ENCODE results near the gene TMEM43.

DNA sequence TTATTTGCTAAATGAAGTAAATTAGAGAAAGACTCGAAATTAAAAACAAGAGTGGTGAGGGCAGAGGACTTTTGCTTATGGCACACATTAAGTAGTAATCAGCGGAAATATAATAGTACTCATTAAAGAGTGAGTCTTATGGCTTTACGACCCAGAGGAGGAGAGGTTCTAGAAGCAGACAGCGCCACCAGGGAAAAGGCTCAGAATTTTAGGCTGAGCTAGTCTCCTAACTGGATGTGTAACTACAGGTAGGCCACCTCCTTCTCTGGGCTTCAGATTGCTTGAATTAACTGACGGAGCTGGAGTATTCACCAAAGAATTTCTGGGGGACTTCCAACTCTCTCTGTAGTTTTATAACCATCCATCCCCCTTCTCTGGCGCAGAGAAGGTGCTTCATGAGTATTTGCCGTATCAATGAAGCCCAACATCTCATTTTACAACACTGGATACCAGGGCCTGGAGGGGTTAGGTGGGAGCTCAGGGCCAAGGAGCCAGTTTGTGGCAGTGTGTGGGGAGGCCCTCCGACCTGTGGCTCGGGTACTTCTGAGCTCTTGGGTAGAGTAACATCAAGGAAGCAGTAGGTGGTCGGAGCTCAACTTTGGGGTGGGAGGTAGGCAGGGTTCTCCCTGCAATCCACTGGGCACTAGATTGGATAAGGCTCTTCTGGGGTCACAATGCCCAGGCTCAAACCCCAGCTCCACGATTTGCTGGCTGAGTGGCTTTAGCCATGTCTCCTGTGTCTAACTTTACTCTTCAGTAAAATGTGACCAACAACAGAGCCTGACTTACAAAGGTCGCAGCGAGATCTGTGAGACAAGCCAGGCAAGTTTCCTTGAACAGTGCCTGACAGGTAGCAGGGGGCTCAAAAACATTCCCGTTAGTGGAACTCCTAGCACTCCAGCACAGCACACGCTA, 1.3 kb upstream of the TMEM43 start:
- no peak for TF ChIP-seq ZNF114 (tag by site-specific recombination; IDR thresholded peaks at IDR 0.05)
- TF ChIP-seq GLI2 (tag by site-specific recombination; IDR thresholded peaks at IDR 0.05; ENCODE audit: borderline replicate concordance, low read depth), result no peak
- TF ChIP-seq ZNF274 (IDR thresholded peaks at IDR 0.05; ENCODE audit: low read length), result no peak
- TF ChIP-seq ZNF274 (tag by site-specific recombination; IDR thresholded peaks at IDR 0.05; ENCODE audit: borderline replicate concordance), result no peak
- TF ChIP-seq ZNF747 (tag by site-specific recombination; IDR thresholded peaks at IDR 0.05), result no peak
- TF ChIP-seq ZNF548 (tag by site-specific recombination; IDR thresholded peaks at IDR 0.05), result no peak
- no peak for TF ChIP-seq TRIM28 (IDR thresholded peaks at IDR 0.05; ENCODE audit: borderline replicate concordance, low read length)
- TF ChIP-seq SP7 (tag by site-specific recombination; IDR thresholded peaks at IDR 0.05), result no peak
- no peak for TF ChIP-seq BCL6B (tag by site-specific recombination; IDR thresholded peaks at IDR 0.05)
- no peak for TF ChIP-seq ZSCAN23 (tag by site-specific recombination; IDR thresholded peaks at IDR 0.05)
- TF ChIP-seq CTCF (tag by site-specific recombination; IDR thresholded peaks at IDR 0.05), result no peak
